Activated T-cell treated with anti-CD3 and anti-CD28 coated beads for 24 hours (primary cell): ENCODE data around the gene MPV17L2.
"Not testable (repeated sequence)": the region's sequence is repeated elsewhere in the genome, so short reads cannot be mapped to it uniquely, and the experiment has no call there.

Experiments
- DNase-seq: peaks from one replicate; pipeline ENCODE4 v3.0.0-alpha.2; 2020; ENCODE audit warnings: low read depth

The MPV17L2 gene

DNA sequence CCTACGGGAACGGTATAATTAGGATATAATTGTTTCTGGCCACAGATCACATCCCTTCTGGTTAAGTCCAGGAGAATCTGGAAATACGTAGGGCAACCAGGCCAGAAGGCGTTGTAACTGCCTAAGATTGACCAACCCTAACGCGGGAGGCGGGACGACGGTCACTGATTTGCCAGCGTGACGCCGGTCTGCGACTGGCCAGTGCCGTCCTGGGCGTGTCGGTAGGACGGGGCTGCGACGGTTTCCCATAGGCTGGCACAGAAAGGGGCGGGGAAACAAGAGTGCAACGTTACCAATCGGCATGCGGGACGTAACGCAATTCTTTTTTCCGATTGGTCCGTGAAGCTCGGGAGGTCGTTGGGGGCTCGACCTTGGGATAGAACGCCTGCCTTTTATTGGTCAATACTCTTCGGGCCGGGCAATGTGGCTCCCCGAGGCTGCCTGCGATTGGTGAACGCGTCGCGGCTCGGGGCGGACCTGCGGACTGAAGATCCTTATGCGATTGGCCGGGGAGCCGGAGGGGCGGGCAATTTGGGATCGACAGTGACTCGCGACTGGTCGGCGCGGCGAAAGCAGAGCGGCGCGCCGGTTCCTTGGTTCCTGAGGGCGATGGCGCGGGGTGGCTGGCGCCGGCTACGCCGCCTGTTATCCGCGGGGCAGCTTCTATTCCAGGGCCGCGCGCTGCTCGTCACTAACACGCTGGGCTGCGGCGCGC, at the start of gene MPV17L2:
MPV17L2 (plus strand) TSS at position 546 of the 715 bp plus-strand sequence; CDS start at position 610, 64 bp downstream.
- DNase-seq: peak; percentile 98

GRCh38 chr19:18143902-18144301, 49.1 kb upstream of the MPV17L2 start:
- DNase-seq: no peak

DNA sequence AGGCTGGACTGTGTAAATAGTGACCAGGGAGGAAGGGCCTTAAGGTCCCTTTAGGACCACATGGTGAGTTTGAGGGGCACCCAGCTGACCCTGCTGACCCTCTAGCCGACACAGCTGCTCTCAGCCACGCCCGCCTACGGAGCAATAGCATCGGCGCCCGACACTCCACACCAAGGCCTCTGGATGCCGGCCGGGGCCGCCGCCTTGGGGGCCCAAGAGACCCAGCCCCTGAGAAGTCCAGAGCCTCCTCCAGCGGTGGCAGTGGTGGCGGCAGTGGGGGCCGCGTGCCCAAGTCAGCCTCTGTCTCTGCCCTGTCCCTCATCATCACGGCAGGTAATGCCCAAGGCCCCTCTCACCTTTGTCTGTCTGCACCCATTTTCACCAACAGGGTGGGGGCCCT, 48.7 kb upstream of the MPV17L2 start:
- DNase-seq: no peak

- DNase-seq: no peak
Observed at GRCh38 chr19:18144906-18145305, 48.1 kb upstream of the MPV17L2 start.

- DNase-seq: no peak
Observed at GRCh38 chr19:18145391-18145999, 47.5 kb upstream of the MPV17L2 start.

GRCh38 chr19:18147396-18147795, 45.6 kb upstream of the MPV17L2 start:
- DNase-seq: no peak

DNA sequence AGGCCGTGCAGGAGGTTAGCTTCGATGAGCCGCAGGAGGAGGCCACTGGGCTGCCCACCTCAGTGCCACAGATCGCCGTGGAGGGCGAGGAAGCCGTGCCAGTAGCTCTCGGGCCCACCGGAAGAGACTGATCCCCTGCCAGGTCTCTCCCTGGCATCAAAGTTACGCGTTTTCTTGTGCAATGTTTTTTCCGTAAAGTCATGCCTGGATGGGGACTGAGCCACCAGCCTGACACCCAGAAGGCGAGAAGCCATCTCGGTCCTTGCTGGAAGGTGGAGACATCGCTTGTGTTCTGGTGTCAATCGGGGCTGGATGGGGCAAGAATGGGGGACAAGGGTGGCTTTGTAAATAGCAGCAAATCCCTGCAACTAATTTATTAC, 43.4 kb upstream of the MPV17L2 start:
- DNase-seq: no peak

DNA sequence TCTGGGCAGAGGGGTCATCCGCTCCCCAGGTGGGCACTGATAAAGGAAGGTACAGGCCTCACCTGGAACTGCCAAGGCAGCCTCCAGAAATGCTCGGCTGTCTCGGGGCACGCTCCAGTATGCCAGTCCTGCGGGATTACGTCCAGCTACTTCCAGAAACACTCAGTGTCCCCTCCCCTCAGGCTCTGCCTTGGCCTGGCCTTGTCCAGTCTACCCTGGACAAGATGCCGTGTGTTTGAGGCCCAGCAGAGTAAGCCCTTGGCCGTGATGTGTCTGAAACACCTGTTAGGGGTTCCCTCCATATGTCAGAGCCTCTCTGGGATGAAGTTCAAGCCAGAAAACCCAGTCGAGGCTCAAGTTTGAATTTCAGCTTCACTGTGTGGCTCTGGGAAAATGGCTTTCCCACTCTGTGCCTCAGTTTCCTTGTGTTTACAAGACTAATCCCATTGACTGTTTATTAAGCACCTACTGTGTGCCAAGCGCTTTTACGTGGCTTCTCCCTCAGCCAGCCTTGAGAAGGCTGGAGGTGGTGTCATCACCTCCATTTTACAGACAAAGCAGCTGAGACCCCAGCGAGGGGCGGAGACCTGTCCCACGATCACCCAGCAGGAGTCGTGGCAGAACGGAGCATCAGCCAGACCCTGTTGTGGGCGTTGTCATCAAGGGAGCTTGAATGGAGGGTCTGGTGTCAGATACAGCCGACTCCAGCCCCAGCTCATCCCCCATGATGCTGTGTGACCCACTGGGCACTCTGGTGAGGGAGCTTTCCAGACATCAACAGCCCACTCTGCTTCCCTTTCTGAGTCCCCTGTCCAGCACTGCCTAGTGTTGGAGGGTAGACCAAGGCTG, 42.0 kb upstream of the MPV17L2 start:
- no peak for DNase-seq

DNA sequence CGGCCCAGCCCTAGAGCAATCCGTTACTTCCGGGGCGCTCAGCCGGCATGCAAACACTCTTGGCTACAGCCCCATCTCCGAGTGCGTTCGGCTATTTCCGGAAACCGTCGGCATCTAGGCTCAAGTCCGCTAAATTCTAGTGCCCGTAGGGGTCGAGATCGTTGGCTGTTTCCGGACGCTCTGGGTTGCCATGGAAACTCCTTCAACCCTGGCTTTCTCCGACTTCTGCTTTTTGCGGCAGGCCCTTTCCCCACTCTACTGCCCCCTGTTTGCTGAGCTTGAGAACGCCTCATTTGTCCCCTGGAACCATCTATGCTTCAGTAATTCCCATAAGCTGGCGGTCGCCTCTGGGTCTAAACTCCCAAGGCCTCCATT, 40.6 kb upstream of the MPV17L2 start:
- DNase-seq: peak; percentile 96

DNA sequence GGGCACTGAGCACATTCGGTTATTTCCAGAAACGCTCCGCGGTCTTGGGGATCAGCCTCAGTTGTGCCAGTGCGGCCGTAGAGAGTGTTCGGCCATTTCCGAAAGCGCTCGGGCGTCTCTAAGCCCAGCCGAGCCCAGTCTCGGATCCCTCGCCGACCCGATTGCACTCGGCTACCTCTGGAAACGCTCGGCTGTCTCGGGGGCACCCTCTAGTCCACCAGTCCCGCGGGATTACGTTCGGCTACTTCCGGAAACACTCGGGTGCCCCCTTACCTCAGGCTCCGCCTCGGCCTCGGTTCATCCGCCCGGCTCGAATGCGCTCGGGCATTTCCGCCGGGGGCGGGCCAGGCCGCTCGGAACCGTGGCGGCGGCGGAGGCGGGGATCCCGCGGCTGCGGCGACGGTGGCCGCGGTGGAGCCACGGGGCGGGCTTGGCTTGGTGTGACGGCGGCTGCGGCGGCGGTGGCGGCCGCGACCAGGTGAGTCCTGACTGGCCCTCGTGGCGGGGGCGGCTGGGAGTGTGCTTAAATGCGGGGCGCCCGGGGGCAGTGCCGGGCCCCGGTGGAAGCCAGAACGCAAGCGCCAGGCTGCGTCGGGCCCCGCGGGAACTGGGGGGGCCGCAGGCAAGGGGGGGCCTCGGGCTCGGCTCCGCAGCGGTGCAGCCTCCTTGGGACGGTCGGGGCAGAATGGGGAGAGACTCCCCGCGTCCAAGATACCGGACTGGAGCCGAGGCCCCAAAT, 40.0 kb upstream of the MPV17L2 start, which contains the start of gene PIK3R2:
PIK3R2 (plus strand) TSS at position 347 of the 739 bp plus-strand sequence. CDS start 2,717 bp downstream, outside the sequence.
- peak; percentile 100 for DNase-seq

GRCh38 chr19:18153556-18154134, 39.4 kb upstream of the MPV17L2 start:
- no peak for DNase-seq

GRCh38 chr19:18155095-18156087, 37.6 kb upstream of the MPV17L2 start:
- no peak for DNase-seq

GRCh38 chr19:18156268-18156667, 36.8 kb upstream of the MPV17L2 start:
- DNase-seq: no peak

DNA sequence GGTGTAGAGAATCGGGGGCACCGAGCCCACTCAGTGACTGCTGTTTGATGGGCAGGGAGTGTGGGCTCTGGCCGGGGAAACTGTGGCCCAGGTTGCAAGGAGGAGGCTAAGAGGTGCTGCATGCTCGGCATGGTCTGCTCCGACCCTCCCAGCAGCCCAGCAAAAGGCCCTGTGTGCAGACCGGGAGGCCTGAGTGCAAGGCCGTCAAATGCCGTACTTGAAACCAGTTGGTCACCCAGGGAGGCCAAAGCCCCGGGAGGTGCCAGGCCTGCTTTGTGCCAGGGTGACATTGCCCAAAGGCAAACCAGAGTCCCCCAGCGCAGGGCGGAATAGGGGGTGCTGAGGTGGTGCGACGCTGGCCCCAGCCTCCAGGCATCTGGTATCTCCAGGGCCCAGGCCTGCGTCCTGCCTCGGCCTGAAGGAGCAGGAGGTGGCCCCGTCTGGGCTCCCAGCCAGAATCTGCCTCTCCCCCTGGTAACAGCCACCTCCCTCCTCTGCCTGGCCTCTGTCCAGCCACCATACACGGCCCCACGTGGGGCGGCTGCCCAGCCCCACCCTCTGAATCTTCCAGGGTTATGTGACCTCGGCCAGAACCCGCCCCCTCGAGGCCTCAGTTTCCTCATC, 36.1 kb upstream of the MPV17L2 start:
- no peak for DNase-seq

GRCh38 chr19:18157465-18158063, 35.5 kb upstream of the MPV17L2 start:
- no peak for DNase-seq

GRCh38 chr19:18158467-18158866, 34.6 kb upstream of the MPV17L2 start:
- no peak for DNase-seq

GRCh38 chr19:18159059-18159616, 33.9 kb upstream of the MPV17L2 start:
- not testable (repeated sequence) for DNase-seq

GRCh38 chr19:18159810-18160209, 33.2 kb upstream of the MPV17L2 start:
- no peak for DNase-seq

DNA sequence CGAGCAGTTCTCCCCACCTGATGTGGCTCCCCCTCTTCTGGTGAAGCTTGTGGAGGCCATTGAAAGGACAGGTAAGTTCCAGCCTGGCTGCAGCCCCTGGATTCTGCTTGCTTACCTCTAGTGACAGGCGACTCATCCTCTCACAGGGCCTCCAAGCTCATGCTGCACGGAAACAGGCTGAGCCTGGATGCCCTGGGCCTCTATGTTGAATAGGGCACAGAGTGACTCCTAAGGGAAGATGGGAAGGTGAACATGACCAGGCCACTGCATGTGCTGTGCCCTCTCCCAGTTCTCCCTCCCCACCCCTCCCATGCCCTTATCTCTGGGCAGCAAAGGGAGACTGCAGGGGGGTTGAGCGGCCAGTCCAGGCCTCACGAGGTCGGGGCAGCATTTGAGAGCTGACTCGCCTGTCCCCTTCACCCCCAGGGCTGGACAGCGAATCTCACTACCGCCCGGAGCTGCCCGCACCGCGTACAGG, 32.5 kb upstream of the MPV17L2 start:
- DNase-seq: no peak
